HepG2 (cell line): Measurements from ENCODE around the gene RHBG. TPM values are rescaled to one million over a fixed set of nuclear protein-coding genes. Genes with fewer than 3 reads are reported as not detected.

ENCODE experiments used
- ATAC-seq: fragments of 200-7000 bp; cut with Tn5 transposase; 3 replicates; pipeline ENCODE4 v1.9.1; 2020; ENCODE audit warnings: mild to moderate bottlenecking, moderate library complexity
- BruUV-seq: library from RNA; stranded (reverse); fragments of 400-500 nt; replicated peaks from 2 replicates; lab custom pipeline; 2021; lab: Mats Ljungman, UMichigan
- CTCF ChIA-PET: fragments of 300-600 bp; formaldehyde crosslinking; extraction: SDS; loops from one replicate; lab custom pipeline; 2021; ENCODE audit warnings: low total read pairs, inconsistent platforms, low intra/inter-chr PET ratio; lab: Yijun Ruan, JAX
- POLR2A ChIA-PET: fragments of 350-600 bp; sonication (Branson Sonifier 250); formaldehyde crosslinking; loops from one replicate; lab custom pipeline; 2020; ENCODE audit warnings: antibody characterized with exemption, inconsistent platforms; lab: Yijun Ruan, JAX
- DNase-seq: peaks from one replicate; pipeline ENCODE4 v3.0.0-alpha.2; 2015; ENCODE audit warnings: low spot score
- FAIRE-seq: peaks from 3 replicates; lab custom pipeline; 2011; peaks lifted over from hg19 to GRCh38; lab: Jason Lieb, UNC
- H2AFZ ChIP-seq: one replicate; pipeline ENCODE4 v1.6.1; 2011; ENCODE audit warnings: low read length, inconsistent platforms
- H3K27ac ChIP-seq: fragments of 300-600 bp; 3 replicates; pipeline ENCODE4 v1.8.0; 2011; ENCODE audit warnings: mixed run types, mild to moderate bottlenecking, mixed read lengths, low read length, inconsistent platforms; ENCODE audit not compliant: insufficient read depth; ENCODE audit errors: extremely low read length
- H3K27me3 ChIP-seq, 2 experiments: fragments of 200-600 bp in 1 of 2; 2 replicates in 1 of 2; 3 replicates in 1 of 2; pipeline versions ENCODE4 v1.6.0 to v1.8.0; 2011; ENCODE audit warnings: low read length in 2 of 2, mild to moderate bottlenecking in 2 of 2, moderate library complexity in 2 of 2, inconsistent platforms in 1 of 2; ENCODE audit not compliant: insufficient read depth in 2 of 2, control insufficient read depth in 1 of 2
- H3K36me3 ChIP-seq, 2 experiments: fragments of 200-600 bp in 1 of 2; replicated peaks in 1 of 2; 2 replicates in 1 of 2; 3 replicates in 1 of 2; pipeline versions ENCODE4 v1.5.1 to v1.8.0; 2011; ENCODE audit warnings: low read length in 2 of 2, inconsistent platforms in 1 of 2; ENCODE audit not compliant: insufficient read depth in 2 of 2, control insufficient read depth in 1 of 2
- H3K4me1 ChIP-seq: 2 replicates; pipeline ENCODE4 v1.5.1; 2012; ENCODE audit warnings: low read length, inconsistent platforms; ENCODE audit not compliant: insufficient read depth
- H3K4me2 ChIP-seq: 2 replicates; pipeline ENCODE4 v1.6.0; 2011; ENCODE audit warnings: low read depth, low read length, inconsistent platforms
- H3K4me3 ChIP-seq, 3 experiments: fragments of 200-600 bp in 1 of 3; sonication (generic), shearing (Covaris generic) in 1 of 3; replicated peaks in 1 of 3; 2 replicates each; pipeline ENCODE4 v1.5.1; 2011 to 2016; ENCODE audit warnings: low read length in 3 of 3, inconsistent platforms in 2 of 3, low read depth in 2 of 3, mild to moderate bottlenecking in 2 of 3, control low read depth in 1 of 3, mixed read lengths in 1 of 3; ENCODE audit not compliant: insufficient read depth in 1 of 3
- H3K79me2 ChIP-seq: one replicate; pipeline ENCODE4 v1.6.1; 2011; ENCODE audit warnings: low read length, inconsistent platforms; ENCODE audit not compliant: insufficient read depth
- H3K9ac ChIP-seq: 2 replicates; pipeline ENCODE4 v1.6.0; 2011; ENCODE audit warnings: mild to moderate bottlenecking, low read depth, low read length, inconsistent platforms; ENCODE audit not compliant: insufficient read depth
- H3K9me3 ChIP-seq: 2 replicates; pipeline ENCODE4 v1.5.1; 2012; ENCODE audit warnings: mild to moderate bottlenecking, low read length
- H4K20me1 ChIP-seq: 2 replicates; pipeline ENCODE4 v1.6.0; 2011; ENCODE audit warnings: inconsistent platforms, mild to moderate bottlenecking, low read length, moderate library complexity; ENCODE audit not compliant: insufficient read depth
- ARHGAP35 ChIP-seq: sonication (generic); formaldehyde crosslinking; IDR thresholded peaks from 2 replicates; pipeline ENCODE4 v1.9.0; 2022; ENCODE audit warnings: mild to moderate bottlenecking, inconsistent platforms, moderate library complexity, missing genetic modification reagents, borderline replicate concordance
- MTF1 ChIP-seq: sonication (generic); formaldehyde crosslinking; IDR thresholded peaks from 2 replicates; pipeline ENCODE4 v1.5.0; 2020; ENCODE audit warnings: missing genetic modification reagents
- NR2F6 ChIP-seq, 2 experiments: IDR thresholded peaks; 2 replicates each; pipeline ENCODE4 v1.6.1; 2016; ENCODE audit warnings: antibody characterized with exemption in 1 of 2, mild to moderate bottlenecking in 1 of 2
- SIN3A ChIP-seq: IDR thresholded peaks from 2 replicates; pipeline ENCODE4 v1.6.1; 2011; ENCODE audit warnings: low read depth, mild to moderate bottlenecking, control low read depth, low read length, borderline replicate concordance
- TEAD2 ChIP-seq: sonication (generic); formaldehyde crosslinking; IDR thresholded peaks from 2 replicates; pipeline ENCODE4 v1.9.0; 2021; ENCODE audit warnings: missing genetic modification reagents
- ZNF160 ChIP-seq: sonication (generic); formaldehyde crosslinking; IDR thresholded peaks from 2 replicates; pipeline ENCODE4 v1.8.0; 2022; ENCODE audit warnings: mild to moderate bottlenecking, inconsistent platforms, missing genetic modification reagents
- ZNF207 ChIP-seq: fragments of 450-650 bp; IDR thresholded peaks from 2 replicates; pipeline ENCODE4 v1.6.1; 2016; ENCODE audit warnings: antibody characterized with exemption, borderline replicate concordance
- ZNF263 ChIP-seq: sonication (generic); formaldehyde crosslinking; IDR thresholded peaks from 2 replicates; pipeline ENCODE4 v1.4.0; 2020; ENCODE audit warnings: missing genetic modification reagents
- ZNF274 ChIP-seq: sonication (generic); formaldehyde crosslinking; IDR thresholded peaks from 2 replicates; pipeline ENCODE4 v1.5.1; 2020; ENCODE audit warnings: mild to moderate bottlenecking, missing genetic modification reagents
- ZNF670 ChIP-seq: sonication (generic); formaldehyde crosslinking; IDR thresholded peaks from 2 replicates; pipeline ENCODE4 v1.8.0; 2022; ENCODE audit warnings: mild to moderate bottlenecking, missing genetic modification reagents, borderline replicate concordance
- ZNF879 ChIP-seq: sonication (generic); formaldehyde crosslinking; IDR thresholded peaks from 2 replicates; pipeline ENCODE4 v1.8.1; 2023; ENCODE audit warnings: missing genetic modification reagents
- WGBS: methylation state at CpG from one replicate; pipeline ENCODE4 v1.1.6; 2017; ENCODE audit warnings: low lambda C conversion rate; 5-methylcytosine and 5-hydroxymethylcytosine counted together
- in situ Hi-C: cut with HindIII; loops from 2 replicates; pipeline ENCODE4 v1.10.0; 2017; ENCODE audit warnings: low pct_unique_long_range_greater_than_20kb; ENCODE audit not compliant: extremely low pct_ligation_motif_present
- intact Hi-C: fragments of 100-400 bp; cut with micrococcal nuclease; formaldehyde crosslinking; loops from one replicate; pipeline ENCODE4 v1.10.0; 2022; ENCODE audit not compliant: unreplicated experiment
- polyA plus RNA-seq, 8 experiments: library from polyadenylated mRNA; depleted of rRNA in 3 of 8; stranded (reverse) in 7 of 8; unstranded in 1 of 8; fragments of >200 nt; fragmentation: Illumina TruSeq in 4 of 8; extraction: Trizol in 4 of 8; gene quantifications; 2 replicates each; pipeline versions ENCODE4 v1.2.1 to v1.2.3, GENCODE V29; 2011 to 2016; ENCODE audit warnings: low read depth in 4 of 8, missing spikeins in 1 of 8, mixed read lengths in 1 of 8; ENCODE audit not compliant: insufficient read depth in 1 of 8
- total RNA-seq, 5 experiments: library from RNA; depleted of rRNA; stranded (reverse); fragments of >200 nt; fragmentation: Illumina TruSeq; extraction: Trizol; gene quantifications; 2 replicates each; pipeline ENCODE4 v1.2.3, GENCODE V29; 2016; ENCODE audit warnings: low read depth in 1 of 5
- TF ChIP-seq, protein P1 (sequence below): sonication (generic); formaldehyde crosslinking; IDR thresholded peaks from 2 replicates; pipeline ENCODE4 v1.4.0; 2020; ENCODE audit warnings: missing genetic modification reagents; ENCODE audit errors: not compliant biosample characterization
- TF ChIP-seq, protein P2 (sequence below): IDR thresholded peaks from 2 replicates; pipeline ENCODE4 v1.6.1; 2016; ENCODE audit warnings: missing compliant biosample characterization, missing genetic modification reagents, borderline replicate concordance
- TF ChIP-seq, protein P3 (sequence below): sonication (generic); formaldehyde crosslinking; IDR thresholded peaks from 2 replicates; pipeline ENCODE4 v1.5.0; 2020; ENCODE audit warnings: missing genetic modification reagents, mild to moderate bottlenecking, borderline replicate concordance
- TF ChIP-seq, protein P4 (sequence below): IDR thresholded peaks from 2 replicates; pipeline ENCODE4 v1.6.1; 2016; ENCODE audit warnings: control low read depth
- TF ChIP-seq, protein P5 (sequence below): sonication (generic); formaldehyde crosslinking; conservative IDR thresholded peaks from 2 replicates; pipeline ENCODE4 v1.4.0; 2020; ENCODE audit warnings: missing genetic modification reagents
- TF ChIP-seq, protein P6 (sequence below): sonication (generic); formaldehyde crosslinking; IDR thresholded peaks from 2 replicates; pipeline ENCODE4 v1.4.0; 2020; ENCODE audit warnings: missing genetic modification reagents

RHBG gene
- total and polyA plus RNA-seq, 2 of the 13 experiments (the other 11 are each of a cell fraction or from before 2014, with no cell fraction given), result 61.8 to 73.5 TPM

DNA sequence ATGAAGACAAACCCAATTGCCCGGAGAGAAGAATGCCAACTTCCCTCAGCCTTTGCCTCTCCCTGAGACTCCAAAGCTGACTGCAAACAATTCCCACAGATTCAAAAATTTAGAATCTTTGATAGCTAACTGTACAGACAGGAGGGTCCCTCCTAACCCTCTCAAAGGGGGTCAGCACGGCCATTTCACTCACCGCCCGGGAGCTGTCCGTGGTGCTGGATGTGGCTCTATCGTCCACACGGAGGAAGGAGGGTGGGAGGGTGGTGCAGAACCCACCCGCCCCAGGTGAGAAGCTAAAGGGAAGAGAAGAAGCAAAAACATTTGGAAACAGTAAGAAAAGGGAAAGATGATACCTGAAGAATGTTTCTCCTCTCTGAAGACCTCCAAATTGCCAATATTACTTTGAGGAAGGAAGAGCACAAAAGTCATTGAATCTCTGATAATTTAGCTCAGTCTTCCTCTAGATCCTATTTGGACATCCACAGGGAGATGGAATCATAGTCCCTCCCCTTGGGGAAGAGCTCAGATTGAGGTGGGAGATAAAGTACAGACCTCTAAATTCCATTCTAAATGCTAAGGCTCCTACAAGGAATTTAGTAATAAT, 45.6 kb downstream of the RHBG start:
- H2AFZ ChIP-seq, result no peak overlapping the region
- no peak overlapping the region for H3K4me3 ChIP-seq
- no peaks in the 10 kb centered on the region for H4K20me1 ChIP-seq
- H3K9ac ChIP-seq, result no peak overlapping the region
- 25% methylated on average over 8 of the region's 8 CpGs for WGBS
- no peak for DNase-seq
- H3K4me1 ChIP-seq, result no peaks in the 10 kb centered on the region
- no peak for FAIRE-seq
- H3K27ac ChIP-seq, result no peak overlapping the region
- ChIA-PET CTCF (no interaction called here), POLR2A (no interaction called here)
- intact Hi-C loops, result no loop called here
- no TSS peak for BruUV-seq
- peak; percentile 46; the same call in 1 of the 3 replicates for ATAC-seq
- H3K9me3 ChIP-seq, result no peaks in the 10 kb centered on the region
- H3K4me2 ChIP-seq, result no peak overlapping the region
- H3K36me3 ChIP-seq, result no peaks in the 10 kb centered on the region
- no peaks in the 10 kb centered on the region for H3K79me2 ChIP-seq
- peaks cover 1 to 43% of the 10 kb centered on the region in 2 experiments for H3K27me3 ChIP-seq
- in situ Hi-C loops, result no loop called here
- no peak for TF ChIP-seq NR2F6 (IDR thresholded peaks at IDR 0.05)
- no peak for TF ChIP-seq NR2F6 (CRISPR knock-in tag; IDR thresholded peaks at IDR 0.05)
- TF ChIP-seq, protein P1, sequence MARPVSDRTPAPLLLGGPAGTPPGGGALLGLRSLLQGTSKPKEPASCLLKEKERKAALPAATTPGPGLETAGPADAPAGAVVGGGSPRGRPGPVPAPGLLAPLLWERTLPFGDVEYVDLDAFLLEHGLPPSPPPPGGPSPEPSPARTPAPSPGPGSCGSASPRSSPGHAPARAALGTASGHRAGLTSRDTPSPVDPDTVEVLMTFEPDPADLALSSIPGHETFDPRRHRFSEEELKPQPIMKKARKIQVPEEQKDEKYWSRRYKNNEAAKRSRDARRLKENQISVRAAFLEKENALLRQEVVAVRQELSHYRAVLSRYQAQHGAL (CRISPR knock-in tag), result no peak
- TF ChIP-seq ZNF879 (CRISPR knock-in tag), result no peak
- no peak for TF ChIP-seq ZNF670 (CRISPR knock-in tag)
- TF ChIP-seq TEAD2, result no peak
- TF ChIP-seq, protein P2, sequence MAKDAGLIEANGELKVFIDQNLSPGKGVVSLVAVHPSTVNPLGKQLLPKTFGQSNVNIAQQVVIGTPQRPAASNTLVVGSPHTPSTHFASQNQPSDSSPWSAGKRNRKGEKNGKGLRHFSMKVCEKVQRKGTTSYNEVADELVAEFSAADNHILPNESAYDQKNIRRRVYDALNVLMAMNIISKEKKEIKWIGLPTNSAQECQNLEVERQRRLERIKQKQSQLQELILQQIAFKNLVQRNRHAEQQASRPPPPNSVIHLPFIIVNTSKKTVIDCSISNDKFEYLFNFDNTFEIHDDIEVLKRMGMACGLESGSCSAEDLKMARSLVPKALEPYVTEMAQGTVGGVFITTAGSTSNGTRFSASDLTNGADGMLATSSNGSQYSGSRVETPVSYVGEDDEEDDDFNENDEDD (CRISPR knock-in tag), result no peak
- no peak for TF ChIP-seq ZNF207
- no peak for TF ChIP-seq SIN3A
- TF ChIP-seq, protein P3, sequence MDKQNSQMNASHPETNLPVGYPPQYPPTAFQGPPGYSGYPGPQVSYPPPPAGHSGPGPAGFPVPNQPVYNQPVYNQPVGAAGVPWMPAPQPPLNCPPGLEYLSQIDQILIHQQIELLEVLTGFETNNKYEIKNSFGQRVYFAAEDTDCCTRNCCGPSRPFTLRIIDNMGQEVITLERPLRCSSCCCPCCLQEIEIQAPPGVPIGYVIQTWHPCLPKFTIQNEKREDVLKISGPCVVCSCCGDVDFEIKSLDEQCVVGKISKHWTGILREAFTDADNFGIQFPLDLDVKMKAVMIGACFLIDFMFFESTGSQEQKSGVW, result no peak
- TF ChIP-seq, protein P4, sequence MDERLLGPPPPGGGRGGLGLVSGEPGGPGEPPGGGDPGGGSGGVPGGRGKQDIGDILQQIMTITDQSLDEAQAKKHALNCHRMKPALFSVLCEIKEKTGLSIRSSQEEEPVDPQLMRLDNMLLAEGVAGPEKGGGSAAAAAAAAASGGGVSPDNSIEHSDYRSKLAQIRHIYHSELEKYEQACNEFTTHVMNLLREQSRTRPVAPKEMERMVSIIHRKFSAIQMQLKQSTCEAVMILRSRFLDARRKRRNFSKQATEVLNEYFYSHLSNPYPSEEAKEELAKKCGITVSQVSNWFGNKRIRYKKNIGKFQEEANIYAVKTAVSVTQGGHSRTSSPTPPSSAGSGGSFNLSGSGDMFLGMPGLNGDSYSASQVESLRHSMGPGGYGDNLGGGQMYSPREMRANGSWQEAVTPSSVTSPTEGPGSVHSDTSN (CRISPR knock-in tag), result no peak
- TF ChIP-seq ZNF160 (CRISPR knock-in tag), result no peak
- no peak for TF ChIP-seq ARHGAP35 (CRISPR knock-in tag)
- no peak for TF ChIP-seq ZNF263
- no peak for TF ChIP-seq MTF1 (CRISPR knock-in tag)
- TF ChIP-seq, protein P5, sequence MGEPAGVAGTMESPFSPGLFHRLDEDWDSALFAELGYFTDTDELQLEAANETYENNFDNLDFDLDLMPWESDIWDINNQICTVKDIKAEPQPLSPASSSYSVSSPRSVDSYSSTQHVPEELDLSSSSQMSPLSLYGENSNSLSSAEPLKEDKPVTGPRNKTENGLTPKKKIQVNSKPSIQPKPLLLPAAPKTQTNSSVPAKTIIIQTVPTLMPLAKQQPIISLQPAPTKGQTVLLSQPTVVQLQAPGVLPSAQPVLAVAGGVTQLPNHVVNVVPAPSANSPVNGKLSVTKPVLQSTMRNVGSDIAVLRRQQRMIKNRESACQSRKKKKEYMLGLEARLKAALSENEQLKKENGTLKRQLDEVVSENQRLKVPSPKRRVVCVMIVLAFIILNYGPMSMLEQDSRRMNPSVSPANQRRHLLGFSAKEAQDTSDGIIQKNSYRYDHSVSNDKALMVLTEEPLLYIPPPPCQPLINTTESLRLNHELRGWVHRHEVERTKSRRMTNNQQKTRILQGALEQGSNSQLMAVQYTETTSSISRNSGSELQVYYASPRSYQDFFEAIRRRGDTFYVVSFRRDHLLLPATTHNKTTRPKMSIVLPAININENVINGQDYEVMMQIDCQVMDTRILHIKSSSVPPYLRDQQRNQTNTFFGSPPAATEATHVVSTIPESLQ (CRISPR knock-in tag), result no peak
- TF ChIP-seq, protein P6, sequence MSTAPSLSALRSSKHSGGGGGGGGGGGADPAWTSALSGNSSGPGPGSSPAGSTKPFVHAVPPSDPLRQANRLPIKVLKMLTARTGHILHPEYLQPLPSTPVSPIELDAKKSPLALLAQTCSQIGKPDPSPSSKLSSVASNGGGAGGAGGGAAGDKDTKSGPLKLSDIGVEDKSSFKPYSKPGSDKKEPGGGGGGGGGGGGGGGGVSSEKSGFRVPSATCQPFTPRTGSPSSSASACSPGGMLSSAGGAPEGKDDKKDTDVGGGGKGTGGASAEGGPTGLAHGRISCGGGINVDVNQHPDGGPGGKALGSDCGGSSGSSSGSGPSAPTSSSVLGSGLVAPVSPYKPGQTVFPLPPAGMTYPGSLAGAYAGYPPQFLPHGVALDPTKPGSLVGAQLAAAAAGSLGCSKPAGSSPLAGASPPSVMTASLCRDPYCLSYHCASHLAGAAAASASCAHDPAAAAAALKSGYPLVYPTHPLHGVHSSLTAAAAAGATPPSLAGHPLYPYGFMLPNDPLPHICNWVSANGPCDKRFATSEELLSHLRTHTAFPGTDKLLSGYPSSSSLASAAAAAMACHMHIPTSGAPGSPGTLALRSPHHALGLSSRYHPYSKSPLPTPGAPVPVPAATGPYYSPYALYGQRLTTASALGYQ (CRISPR knock-in tag), result no peak
- no peak for TF ChIP-seq ZNF274
